HG02884 (cell line): ENCODE data around the gene ULK4.
"Not testable (repeated sequence)": the region's sequence is repeated elsewhere in the genome, so short reads cannot be mapped to it uniquely, and the experiment has no call there.

Experiments used
- ATAC-seq: cut with Tn5 transposase; IDR thresholded peaks from one replicate; pipeline ENCODE4 v1.9.1; 2021; ENCODE audit warnings: mild to moderate bottlenecking, moderate library complexity; ENCODE audit not compliant: unreplicated experiment

Gene ULK4

DNA sequence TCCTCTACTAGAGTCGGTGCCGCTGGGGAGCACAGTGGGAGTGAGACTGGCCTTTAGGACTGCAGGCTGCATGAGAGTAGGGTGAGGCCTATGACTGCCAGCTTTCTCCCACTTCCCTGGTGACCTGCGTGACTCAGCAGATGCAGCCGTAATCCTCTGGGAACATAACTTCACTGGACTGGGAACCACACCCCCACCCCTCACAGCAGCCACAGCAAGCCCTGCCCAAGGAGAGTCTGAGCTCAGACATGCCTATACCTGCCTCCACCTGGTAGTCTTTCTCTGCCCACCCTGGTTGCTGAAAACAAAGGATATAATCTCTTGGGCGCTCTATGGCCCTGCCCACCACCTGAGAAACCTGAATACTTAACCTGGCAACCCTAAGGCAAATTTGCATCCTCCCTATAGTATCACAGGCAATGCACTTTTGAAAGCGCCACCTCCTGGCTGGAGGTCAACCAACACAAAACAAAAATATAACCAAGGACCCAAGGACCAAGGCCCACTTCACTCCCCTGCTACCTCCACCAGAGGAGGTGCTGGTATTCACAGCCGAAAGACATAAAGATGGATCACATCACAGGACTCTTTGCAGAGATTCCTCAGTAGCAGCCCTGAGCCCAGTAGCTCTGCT is 453.7 kb downstream of the ULK4 start:
- no peak for ATAC-seq

DNA sequence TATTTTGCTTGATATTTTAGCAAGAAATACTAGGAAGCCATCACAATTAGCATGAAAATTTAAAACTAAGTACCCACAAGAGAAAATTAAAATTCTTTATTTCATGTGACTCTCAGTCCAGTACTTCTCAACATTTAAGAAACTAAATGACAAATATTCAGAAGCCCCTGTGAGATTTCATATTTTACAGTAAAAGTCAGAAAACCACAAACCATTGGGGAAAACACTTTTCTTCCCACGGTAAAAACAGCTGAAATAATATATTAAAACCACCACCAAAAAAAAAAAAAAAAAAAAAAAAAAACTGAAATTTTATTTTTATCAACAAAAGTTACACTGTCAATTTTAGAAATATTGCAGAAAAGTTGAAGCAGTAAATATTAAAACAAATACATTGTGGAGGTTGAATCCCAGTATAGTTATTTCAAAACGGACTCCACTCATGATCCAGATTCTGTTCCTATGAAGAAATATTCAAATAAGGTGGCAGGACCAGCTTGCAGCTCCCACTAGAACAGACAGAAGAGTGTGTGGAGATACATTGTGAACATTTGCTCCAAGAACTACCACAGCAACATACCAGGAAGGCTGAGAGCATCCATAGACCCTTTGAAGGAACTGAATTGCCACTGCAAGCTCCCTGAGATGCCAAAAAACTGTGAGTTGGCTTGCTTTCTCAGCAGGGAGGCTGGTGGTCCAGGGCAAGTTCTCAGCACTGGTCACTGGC is 454.4 kb downstream of the ULK4 start:
- no peak for ATAC-seq

- no peak for ATAC-seq
Measured at GRCh38 chr3:41503998-41504623, 457.8 kb downstream of the ULK4 start.

- ATAC-seq: no peak
Measured at GRCh38 chr3:41502481-41502880, 459.4 kb downstream of the ULK4 start.

GRCh38 chr3:41502023-41502422 is 459.9 kb downstream of the ULK4 start:
- ATAC-seq: no peak

DNA sequence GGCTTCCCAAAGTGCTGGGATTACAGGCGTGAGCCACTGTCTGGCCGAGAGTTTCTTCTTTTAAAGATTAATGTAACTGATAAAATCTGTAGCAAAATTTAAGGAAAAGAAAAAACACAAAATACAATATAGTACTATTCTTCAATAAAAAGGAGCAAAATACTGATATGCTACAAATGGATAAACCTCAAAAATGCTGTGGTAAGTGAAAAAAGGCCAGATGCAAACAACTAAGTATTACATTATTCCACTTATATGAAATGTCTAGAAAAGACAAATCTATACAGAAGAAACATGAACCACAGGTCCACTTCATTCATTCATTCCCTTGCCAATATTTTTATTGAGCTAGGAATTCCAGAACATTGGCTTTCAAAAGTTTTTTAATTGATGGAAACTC is 463.1 kb downstream of the ULK4 start:
- ATAC-seq: no peak

DNA sequence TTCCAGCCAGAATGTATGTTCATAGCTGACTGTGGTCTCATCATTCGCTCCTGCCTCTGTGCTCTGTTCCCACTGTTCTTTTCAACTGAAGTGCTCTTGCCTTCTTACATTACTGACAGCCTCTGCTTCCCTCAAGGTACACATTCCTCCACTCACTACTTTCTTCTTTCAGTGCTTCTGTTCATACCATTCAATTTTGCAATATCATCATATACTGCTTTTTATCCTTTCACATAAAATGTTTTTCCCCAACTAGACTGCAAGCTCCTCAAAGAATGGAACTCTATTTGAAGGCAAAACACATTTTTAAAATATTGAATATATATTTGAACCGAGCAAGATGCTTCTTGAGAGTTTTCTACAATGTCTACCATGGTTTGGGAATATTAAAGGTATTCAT is 471.5 kb downstream of the ULK4 start:
- ATAC-seq: no peak

- ATAC-seq: no peak
Measured at GRCh38 chr3:41489231-41489630, 472.7 kb downstream of the ULK4 start.

DNA sequence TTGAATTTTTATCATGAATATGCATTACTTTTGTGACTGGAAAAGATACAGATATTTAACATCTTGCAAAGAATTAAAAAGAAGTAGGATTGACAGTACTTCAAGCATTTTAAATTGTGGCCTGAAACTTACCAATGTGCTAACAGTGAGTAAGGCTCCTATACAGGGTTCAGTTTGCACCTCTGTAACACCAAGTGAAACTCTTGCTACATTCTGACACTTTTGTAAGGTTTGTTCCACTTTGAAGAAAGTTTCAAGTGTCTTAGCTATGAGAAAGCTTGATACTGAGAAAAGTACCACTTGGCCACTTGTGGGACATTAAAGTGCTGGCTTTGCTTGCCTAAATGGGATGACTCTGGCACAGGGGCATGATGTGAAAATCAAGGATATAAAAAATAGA is 473.4 kb downstream of the ULK4 start:
- ATAC-seq: no peak

DNA sequence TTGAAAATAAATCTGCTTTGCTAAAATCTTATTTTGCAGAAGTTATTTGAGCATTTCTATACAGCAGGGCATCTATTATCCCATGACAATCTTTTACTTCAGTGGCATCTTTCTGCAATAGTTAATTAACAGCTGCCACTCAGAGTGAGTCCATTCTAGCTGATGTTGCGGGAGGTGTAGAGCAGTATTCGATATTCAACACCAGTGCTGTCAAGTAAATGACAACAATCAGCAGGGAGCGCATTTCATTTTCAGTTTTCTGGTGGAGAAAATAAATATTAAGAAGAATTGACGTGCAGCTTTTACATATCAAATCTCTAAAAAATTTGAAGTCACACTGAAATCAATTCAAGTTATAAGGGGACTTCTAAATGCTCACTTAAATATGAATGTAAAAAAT is 476.4 kb downstream of the ULK4 start:
- no peak for ATAC-seq

GRCh38 chr3:41482134-41482533 is 479.8 kb downstream of the ULK4 start:
- ATAC-seq: no peak

- no peak for ATAC-seq
Measured at GRCh38 chr3:41478278-41478677, 483.6 kb downstream of the ULK4 start.

DNA sequence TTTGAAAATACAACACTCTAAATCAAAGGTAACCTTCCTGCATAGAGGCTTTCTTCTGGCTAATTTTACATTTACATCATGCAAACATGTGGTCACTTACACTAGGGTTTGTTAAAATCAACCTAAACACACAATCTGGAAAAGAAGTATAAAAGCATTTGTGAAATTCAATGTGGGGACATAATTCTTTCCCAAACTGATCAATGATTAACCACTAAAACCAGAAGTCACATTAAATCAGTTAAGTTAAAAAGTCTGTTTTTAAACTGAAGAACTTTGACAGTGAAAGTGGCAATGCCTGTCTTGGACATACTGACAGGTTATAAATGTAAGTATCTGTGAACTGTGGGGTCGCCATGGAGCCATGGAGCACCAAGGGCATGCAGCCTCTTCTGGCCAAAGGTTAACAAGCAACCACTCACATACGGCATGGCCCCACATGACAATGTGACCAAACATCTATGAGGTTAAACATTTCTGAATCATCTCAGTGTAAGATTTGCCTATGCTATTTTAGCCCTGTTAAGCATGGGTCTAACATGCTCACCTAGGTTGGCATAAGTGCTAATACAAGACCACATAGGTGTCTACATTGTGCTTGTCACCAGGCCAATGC is 484.4 kb downstream of the ULK4 start:
- ATAC-seq: no peak

DNA sequence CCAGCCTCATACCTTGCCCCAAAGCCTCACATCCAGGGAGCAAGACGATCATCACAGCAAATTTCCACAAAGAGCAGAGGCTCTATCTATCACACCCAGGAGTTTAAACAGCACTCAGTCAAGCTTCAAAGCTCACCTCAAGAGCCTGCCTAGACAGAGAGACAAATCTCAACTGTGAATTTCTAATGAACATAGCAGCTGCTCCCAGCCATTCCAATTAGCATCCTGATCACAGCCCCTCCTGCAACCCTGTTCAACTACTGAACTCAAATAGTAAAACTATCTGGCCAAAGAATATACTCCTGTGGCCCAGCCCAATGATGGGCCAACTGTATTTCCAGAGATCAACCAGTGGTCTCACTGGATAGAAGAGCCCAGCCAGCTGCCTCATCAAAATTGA is 492.8 kb downstream of the ULK4 start:
- ATAC-seq: no peak

DNA sequence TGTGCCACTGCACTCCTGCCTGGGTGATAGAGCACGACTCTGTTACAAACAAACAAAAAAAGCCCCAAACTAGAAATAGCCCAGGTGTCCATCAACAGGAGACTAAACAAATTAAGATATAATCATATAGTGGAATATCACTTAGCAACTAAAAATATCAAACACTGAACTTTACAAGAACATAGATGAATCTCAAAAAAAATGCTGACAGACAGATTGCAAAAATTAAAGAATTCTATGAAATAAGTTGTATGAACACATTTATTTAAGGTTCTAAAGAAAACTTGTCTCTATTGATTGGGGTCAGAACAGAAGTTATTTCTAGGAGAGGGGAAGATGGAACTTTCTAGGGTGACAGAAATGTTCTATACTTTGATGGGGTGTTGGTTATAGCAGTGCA is 494.4 kb downstream of the ULK4 start:
- ATAC-seq: no peak

DNA sequence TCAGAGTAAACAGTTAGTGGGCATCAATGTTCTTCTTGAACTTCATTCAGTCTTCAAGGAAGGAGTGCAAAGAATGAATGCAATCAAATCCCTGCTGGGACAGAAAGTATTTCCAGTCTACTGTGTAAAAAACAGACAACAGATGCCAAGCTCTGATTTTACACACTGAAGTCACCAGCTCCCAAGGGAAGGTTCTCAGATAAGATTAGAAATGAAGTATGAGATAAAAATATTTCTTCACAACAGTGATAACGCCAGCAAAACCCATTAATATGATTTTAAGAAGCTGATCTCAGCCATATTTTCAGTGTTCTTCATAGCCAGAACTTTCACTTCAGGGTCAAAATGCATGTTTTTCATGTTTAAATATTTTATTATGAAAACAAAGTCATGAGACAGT is 497.0 kb downstream of the ULK4 start:
- no peak for ATAC-seq

DNA sequence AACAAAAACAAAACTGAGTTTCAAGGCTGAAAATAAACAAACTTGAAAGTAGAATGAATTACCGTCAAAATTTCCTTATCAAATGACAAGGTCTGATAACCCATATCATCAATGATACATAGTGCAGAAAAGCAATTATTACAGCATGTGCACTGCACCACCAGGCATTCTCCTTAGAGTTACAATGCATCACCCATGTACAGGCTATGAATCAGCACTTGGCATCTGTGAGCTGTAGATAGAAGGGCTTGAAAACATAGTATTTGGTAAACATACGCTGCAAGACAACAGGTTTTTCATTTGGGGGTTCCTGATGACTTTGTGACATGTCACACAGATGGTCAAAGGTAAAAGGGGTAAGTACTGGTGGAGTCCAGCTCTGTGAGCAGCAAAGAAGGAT is 497.5 kb downstream of the ULK4 start:
- no peak for ATAC-seq

DNA sequence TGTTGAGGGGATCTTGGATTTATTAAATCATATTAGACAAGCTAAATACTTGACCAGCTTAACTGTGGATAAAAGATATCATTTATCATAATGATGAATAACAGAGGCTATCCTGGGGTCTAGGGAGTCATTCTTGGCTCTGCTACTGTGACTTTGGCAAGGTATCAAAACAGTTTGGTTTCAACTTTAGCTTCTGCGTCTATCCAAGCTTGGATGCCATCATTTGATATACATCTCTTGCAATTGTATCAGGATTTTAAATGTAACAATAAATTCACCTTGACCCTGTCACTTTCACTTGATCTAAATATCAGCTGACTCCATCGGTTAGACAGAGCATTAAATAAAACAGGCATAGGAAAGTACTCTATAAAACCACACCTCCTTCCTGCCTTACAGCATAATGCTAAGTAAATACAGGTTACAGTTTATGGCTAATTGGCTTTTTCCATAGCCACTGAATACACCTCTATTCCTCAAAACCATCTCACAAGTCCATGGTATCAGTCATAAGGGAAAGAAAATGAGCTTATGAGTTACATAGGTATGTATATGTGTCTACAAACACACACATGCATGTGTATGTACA is 499.7 kb downstream of the ULK4 start:
- no peak for ATAC-seq

- ATAC-seq: no peak
Measured at GRCh38 chr3:41460736-41461135, 501.2 kb downstream of the ULK4 start.

- no peak for ATAC-seq
Measured at GRCh38 chr3:41457176-41457575, 504.7 kb downstream of the ULK4 start.

- ATAC-seq: no peak
Measured at GRCh38 chr3:41456162-41456561, 505.7 kb downstream of the ULK4 start.

- not testable (repeated sequence) for ATAC-seq
Measured at GRCh38 chr3:41453618-41454017, 508.3 kb downstream of the ULK4 start.
